Calu3 (cell line): ENCODE data around the gene NUP214. TPM values are rescaled to one million over a fixed set of nuclear protein-coding genes. Genes with fewer than 3 reads are reported as not detected.

Experiments
- BruUV-seq: library from RNA; stranded (reverse); fragments of 400-500 nt; replicated peaks from 2 replicates; lab custom pipeline; 2021; lab: Mats Ljungman, UMichigan
- CTCF ChIA-PET: fragments of 300-600 bp; sonication (Branson Sonifier 250); formaldehyde crosslinking; loops from one replicate; lab custom pipeline; 2022; ENCODE audit warnings: antibody characterized with exemption; lab: Charles Lee
- DNase-seq: peaks from one replicate; pipeline ENCODE4 v3.0.0; 2022
- H3K27ac Mint-ChIP-seq: one replicate; pipeline ENCODE4 v1.8.0; 2022; ENCODE audit warnings: mixed read lengths; ENCODE audit not compliant: unreplicated experiment
- H3K27me3 Mint-ChIP-seq: one replicate; pipeline ENCODE4 v1.8.0; 2022; ENCODE audit warnings: mixed read lengths; ENCODE audit not compliant: unreplicated experiment
- H3K36me3 Mint-ChIP-seq: one replicate; pipeline ENCODE4 v1.8.0; 2022; ENCODE audit warnings: mild to moderate bottlenecking, moderate library complexity, mixed read lengths; ENCODE audit not compliant: insufficient read depth, unreplicated experiment
- H3K4me1 Mint-ChIP-seq: one replicate; pipeline ENCODE4 v1.8.0; 2022; ENCODE audit warnings: mild to moderate bottlenecking, low read depth, mixed read lengths; ENCODE audit not compliant: unreplicated experiment
- H3K4me3 Mint-ChIP-seq: one replicate; pipeline ENCODE4 v1.8.0; 2022; ENCODE audit warnings: mild to moderate bottlenecking, low read depth, moderate library complexity, mixed read lengths; ENCODE audit not compliant: unreplicated experiment
- H3K9me3 Mint-ChIP-seq: one replicate; pipeline ENCODE4 v1.8.0; 2022; ENCODE audit warnings: low read depth, mixed read lengths; ENCODE audit not compliant: unreplicated experiment
- intact Hi-C: fragments of 100-400 bp; cut with micrococcal nuclease; formaldehyde crosslinking; loops from one replicate; pipeline ENCODE4 v1.10.0; 2022; ENCODE audit not compliant: unreplicated experiment
- total RNA-seq: library from RNA; stranded (reverse); gene quantifications from 2 replicates; pipeline ENCODE4 v1.2.3, GENCODE V29; 2022
- TF ChIP-seq, protein P1 (sequence below): fragments of 200-600 bp; IDR thresholded peaks from one replicate; pipeline ENCODE4 v1.8.0; 2022; ENCODE audit warnings: antibody characterized with exemption; ENCODE audit not compliant: unreplicated experiment

NUP214 gene
- total RNA-seq, 1 experiment from 2014 or later: 50.0 TPM

DNA sequence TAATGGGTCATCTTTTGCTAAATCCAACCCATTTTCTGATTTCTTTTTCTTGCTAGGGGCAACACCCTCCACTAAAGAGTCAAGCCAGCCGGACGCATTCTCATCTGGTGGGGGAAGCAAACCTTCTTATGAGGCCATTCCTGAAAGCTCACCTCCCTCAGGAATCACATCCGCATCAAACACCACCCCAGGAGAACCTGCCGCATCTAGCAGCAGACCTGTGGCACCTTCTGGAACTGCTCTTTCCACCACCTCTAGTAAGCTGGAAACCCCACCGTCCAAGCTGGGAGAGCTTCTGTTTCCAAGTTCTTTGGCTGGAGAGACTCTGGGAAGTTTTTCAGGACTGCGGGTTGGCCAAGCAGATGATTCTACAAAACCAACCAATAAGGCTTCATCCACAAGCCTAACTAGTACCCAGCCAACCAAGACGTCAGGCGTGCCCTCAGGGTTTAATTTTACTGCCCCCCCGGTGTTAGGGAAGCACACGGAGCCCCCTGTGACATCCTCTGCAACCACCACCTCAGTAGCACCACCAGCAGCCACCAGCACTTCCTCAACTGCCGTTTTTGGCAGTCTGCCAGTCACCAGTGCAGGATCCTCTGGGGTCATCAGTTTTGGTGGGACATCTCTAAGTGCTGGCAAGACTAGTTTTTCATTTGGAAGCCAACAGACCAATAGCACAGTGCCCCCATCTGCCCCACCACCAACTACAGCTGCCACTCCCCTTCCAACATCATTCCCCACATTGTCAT lies 72.0 kb downstream of the NUP214 start:
- peaks cover 14% of the 10 kb centered on the region for H3K36me3 Mint-ChIP-seq

GRCh38 chr9:131198041-131198715 lies 72.8 kb downstream of the NUP214 start:
- intact Hi-C loops: no loop called here
- H3K4me1 Mint-ChIP-seq: no peaks in the 10 kb centered on the region
- H3K9me3 Mint-ChIP-seq: no peaks in the 10 kb centered on the region
- H3K4me3 Mint-ChIP-seq: no peak overlapping the region
- no peak overlapping the region for H3K27ac Mint-ChIP-seq
- TF ChIP-seq, protein P1, sequence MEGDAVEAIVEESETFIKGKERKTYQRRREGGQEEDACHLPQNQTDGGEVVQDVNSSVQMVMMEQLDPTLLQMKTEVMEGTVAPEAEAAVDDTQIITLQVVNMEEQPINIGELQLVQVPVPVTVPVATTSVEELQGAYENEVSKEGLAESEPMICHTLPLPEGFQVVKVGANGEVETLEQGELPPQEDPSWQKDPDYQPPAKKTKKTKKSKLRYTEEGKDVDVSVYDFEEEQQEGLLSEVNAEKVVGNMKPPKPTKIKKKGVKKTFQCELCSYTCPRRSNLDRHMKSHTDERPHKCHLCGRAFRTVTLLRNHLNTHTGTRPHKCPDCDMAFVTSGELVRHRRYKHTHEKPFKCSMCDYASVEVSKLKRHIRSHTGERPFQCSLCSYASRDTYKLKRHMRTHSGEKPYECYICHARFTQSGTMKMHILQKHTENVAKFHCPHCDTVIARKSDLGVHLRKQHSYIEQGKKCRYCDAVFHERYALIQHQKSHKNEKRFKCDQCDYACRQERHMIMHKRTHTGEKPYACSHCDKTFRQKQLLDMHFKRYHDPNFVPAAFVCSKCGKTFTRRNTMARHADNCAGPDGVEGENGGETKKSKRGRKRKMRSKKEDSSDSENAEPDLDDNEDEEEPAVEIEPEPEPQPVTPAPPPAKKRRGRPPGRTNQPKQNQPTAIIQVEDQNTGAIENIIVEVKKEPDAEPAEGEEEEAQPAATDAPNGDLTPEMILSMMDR: no peak
- CTCF ChIA-PET: no interaction called here
- peaks cover 14% of the 10 kb centered on the region for H3K36me3 Mint-ChIP-seq
- BruUV-seq: no TSS peak
- no peaks in the 10 kb centered on the region for H3K27me3 Mint-ChIP-seq
- no peak for DNase-seq

More for the DNA sequence above, 72.0 kb downstream of the NUP214 start:
- Mint-ChIP-seq H3K27ac (no peak overlapping the region), H3K4me1 (no peaks in the 10 kb centered on the region), H3K9me3 (no peaks in the 10 kb centered on the region), H3K27me3 (no peaks in the 10 kb centered on the region), H3K4me3 (no peak overlapping the region)
- TSS peak; percentile 53 for BruUV-seq
- DNase-seq: no peak
- CTCF ChIA-PET: no interaction called here
- intact Hi-C loops: no loop called here
- TF ChIP-seq, protein P1: no peak

DNA sequence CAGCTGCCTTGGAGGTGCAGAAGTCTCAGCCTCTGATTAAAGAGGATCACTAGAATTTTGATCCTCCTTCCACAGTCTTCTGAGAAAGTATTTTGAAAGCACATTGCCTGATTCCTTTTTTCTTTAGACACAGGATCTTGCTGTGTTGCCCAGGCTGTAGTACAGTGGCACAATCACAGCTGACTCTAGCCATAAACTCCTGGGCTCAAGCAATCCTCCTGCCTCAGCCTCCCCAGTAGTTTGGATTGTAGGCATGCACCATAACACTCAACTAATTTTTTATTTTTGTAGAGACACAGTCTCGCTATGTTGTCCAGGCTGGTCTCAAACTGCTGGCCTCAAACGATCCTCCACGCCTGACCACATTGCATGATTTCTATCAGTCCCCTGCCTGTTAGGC lies 76.5 kb downstream of the NUP214 start:
- H3K4me3 Mint-ChIP-seq: no peak overlapping the region
- H3K36me3 Mint-ChIP-seq: peaks cover 12% of the 10 kb centered on the region
- H3K9me3 Mint-ChIP-seq: no peaks in the 10 kb centered on the region
- no TSS peak for BruUV-seq
- CTCF ChIA-PET: no interaction called here
- TF ChIP-seq, protein P1: no peak
- no peaks in the 10 kb centered on the region for H3K4me1 Mint-ChIP-seq
- DNase-seq: no peak
- H3K27me3 Mint-ChIP-seq: no peaks in the 10 kb centered on the region
- no peak overlapping the region for H3K27ac Mint-ChIP-seq
- intact Hi-C loops: no loop called here

GRCh38 chr9:131203431-131204218 lies 78.2 kb downstream of the NUP214 start:
- intact Hi-C loops: no loop called here
- Mint-ChIP-seq H3K27ac (no peak overlapping the region), H3K9me3 (no peaks in the 10 kb centered on the region), H3K36me3 (peaks cover 9% of the 10 kb centered on the region), H3K4me3 (no peak overlapping the region), H3K4me1 (no peaks in the 10 kb centered on the region), H3K27me3 (no peaks in the 10 kb centered on the region)
- no peak for DNase-seq
- TF ChIP-seq, protein P1: no peak
- CTCF ChIA-PET: no interaction called here
- BruUV-seq: no TSS peak
